Effector memory CD4-positive, alpha-beta T cell (primary cell): ENCODE data around the gene TBC1D24.
"Not testable (repeated sequence)": the region's sequence is repeated elsewhere in the genome, so short reads cannot be mapped to it uniquely, and the experiment has no call there.

Experiments used
- DNase-seq, 3 donors: peaks; one replicate each; pipeline ENCODE4 v3.0.0-alpha.2; 2020
- H3K27ac ChIP-seq: 2 replicates; pipeline ENCODE4 v1.7.0; 2013; ENCODE audit warnings: mild to moderate bottlenecking, low read length, moderate library complexity; ENCODE audit not compliant: insufficient read depth, poor library complexity, severe bottlenecking
- H3K27me3 ChIP-seq: replicated peaks from 2 replicates; pipeline ENCODE4 v1.7.0; 2013; ENCODE audit warnings: mild to moderate bottlenecking, low read length; ENCODE audit not compliant: insufficient read depth, control insufficient read depth, poor library complexity, severe bottlenecking
- H3K36me3 ChIP-seq: 2 replicates; pipeline ENCODE4 v1.7.0; 2013; ENCODE audit warnings: mild to moderate bottlenecking, low read length, moderate library complexity; ENCODE audit not compliant: control insufficient read depth, insufficient read depth
- H3K4me1 ChIP-seq: 2 replicates; pipeline ENCODE4 v1.7.0; 2013; ENCODE audit warnings: low read length, mild to moderate bottlenecking; ENCODE audit not compliant: control insufficient read depth, insufficient read depth, poor library complexity, severe bottlenecking
- H3K4me3 ChIP-seq: 2 replicates; pipeline ENCODE4 v1.7.0; 2013; ENCODE audit warnings: low read length, low read depth, mild to moderate bottlenecking; ENCODE audit not compliant: insufficient read depth, poor library complexity, severe bottlenecking
- H3K9me3 ChIP-seq: 2 replicates; pipeline ENCODE4 v1.7.0; 2013; ENCODE audit warnings: mild to moderate bottlenecking, low read length, moderate library complexity; ENCODE audit not compliant: control insufficient read depth

The TBC1D24 gene

GRCh38 chr16:2528161-2529060 is 53.5 kb downstream of the TBC1D24 start:
- H3K27ac ChIP-seq: no peak overlapping the region
- H3K4me1 ChIP-seq: peaks cover 8% of the 10 kb centered on the region
- no peaks in the 10 kb centered on the region for H3K27me3 ChIP-seq
- peaks cover 42% of the 10 kb centered on the region for H3K36me3 ChIP-seq
- no peaks in the 10 kb centered on the region for H3K9me3 ChIP-seq
- no peak overlapping the region for H3K4me3 ChIP-seq
- no peak for DNase-seq

- no peak overlapping the region for H3K4me3 ChIP-seq
Observed at GRCh38 chr16:2529061-2529931, 54.4 kb downstream of the TBC1D24 start.

GRCh38 chr16:2529961-2530628 is 55.2 kb downstream of the TBC1D24 start:
- no peak for DNase-seq
- no peaks in the 10 kb centered on the region for H3K9me3 ChIP-seq
- H3K4me3 ChIP-seq: no peak overlapping the region
- H3K36me3 ChIP-seq: peaks cover 25% of the 10 kb centered on the region
- no peaks in the 10 kb centered on the region for H3K27me3 ChIP-seq
- H3K27ac ChIP-seq: no peak overlapping the region
- H3K4me1 ChIP-seq: peaks cover 8% of the 10 kb centered on the region

More at GRCh38 chr16:2529061-2529931, 54.4 kb downstream of the TBC1D24 start:
- H3K27ac ChIP-seq: no peak overlapping the region
- no peaks in the 10 kb centered on the region for H3K9me3 ChIP-seq
- H3K27me3 ChIP-seq: no peaks in the 10 kb centered on the region
- peaks cover 33% of the 10 kb centered on the region for H3K36me3 ChIP-seq
- peaks cover 8% of the 10 kb centered on the region for H3K4me1 ChIP-seq
- no peak for DNase-seq

GRCh38 chr16:2530629-2531318 is 55.8 kb downstream of the TBC1D24 start:
- Histone ChIP-seq H3K4me3 (no peak overlapping the region), H3K36me3 (peaks cover 25% of the 10 kb centered on the region), H3K27ac (peak overlapping the region; percentile 82), H3K4me1 (peaks cover 8% of the 10 kb centered on the region), H3K27me3 (no peaks in the 10 kb centered on the region), H3K9me3 (no peaks in the 10 kb centered on the region)
- DNase-seq: no peak

GRCh38 chr16:2531371-2531695 is 56.4 kb downstream of the TBC1D24 start, which contains the start of gene CEMP1:
TSS of gene CEMP1 (minus strand) at chr16:2531408. CDS start at chr16:2531073, 335 bp downstream.
- Histone ChIP-seq H3K36me3 (peaks cover 21% of the 10 kb centered on the region), H3K4me1 (peaks cover 8% of the 10 kb centered on the region), H3K27me3 (no peaks in the 10 kb centered on the region), H3K4me3 (peak within 1 kb of the TSS; percentile 75), H3K9me3 (no peaks in the 10 kb centered on the region), H3K27ac (peak within 1 kb of the TSS; percentile 82)
- DNase-seq: no peak

GRCh38 chr16:2531696-2532493 is 57.0 kb downstream of the TBC1D24 start:
- peaks cover 8% of the 10 kb centered on the region for H3K4me1 ChIP-seq
- H3K27me3 ChIP-seq: no peaks in the 10 kb centered on the region
- H3K9me3 ChIP-seq: no peaks in the 10 kb centered on the region
- peak overlapping the region; percentile 75 for H3K4me3 ChIP-seq
- DNase-seq: peak; percentile 93 to 96 (median 94)
- peaks cover 15% of the 10 kb centered on the region for H3K36me3 ChIP-seq
- peak overlapping the region; percentile 82 for H3K27ac ChIP-seq

- no peaks in the 10 kb centered on the region for H3K9me3 ChIP-seq
- peaks cover 12% of the 10 kb centered on the region for H3K4me1 ChIP-seq
- DNase-seq: peak; percentile 35 to 57 (median 54)
- no peaks in the 10 kb centered on the region for H3K27me3 ChIP-seq
- H3K4me3 ChIP-seq: peak overlapping the region; percentile 75
- peaks cover 13% of the 10 kb centered on the region for H3K36me3 ChIP-seq
- H3K27ac ChIP-seq: peak overlapping the region; percentile 82
Observed at GRCh38 chr16:2532494-2533141, 57.7 kb downstream of the TBC1D24 start.

GRCh38 chr16:2533142-2533755 is 58.3 kb downstream of the TBC1D24 start:
- H3K27me3 ChIP-seq, H3K9me3 ChIP-seq, H3K36me3 ChIP-seq, DNase-seq: not testable (repeated sequence)
- H3K4me3 ChIP-seq: peak overlapping the region; percentile 75
- peaks cover 12% of the 10 kb centered on the region for H3K4me1 ChIP-seq
- H3K27ac ChIP-seq: peak overlapping the region; percentile 82
